ENCODE measurements around the gene CORIN.

CORIN gene

GRCh38 chr4:47643845-47644244 lies 194.0 kb downstream of the CORIN start:
- in situ Hi-C loops (cut with MboI; ENCODE audit: low pct_unique_long_range_greater_than_20kb, low sequenced_read_pairs, unreplicated experiment) = no loop called here
- DNase-seq (ENCODE audit: low spot score) = no peak
- no peak for TF ChIP-seq CTCF (IDR thresholded peaks at IDR 0.05; ENCODE audit: extremely low read depth, insufficient read depth, missing control alignments)

GRCh38 chr4:47642985-47643760 lies 194.7 kb downstream of the CORIN start:
- in situ Hi-C loops (cut with MboI; ENCODE audit: low pct_unique_long_range_greater_than_20kb, low sequenced_read_pairs, unreplicated experiment) = no loop called here
- DNase-seq (ENCODE audit: low spot score) = no peak
- no peak for TF ChIP-seq CTCF (IDR thresholded peaks at IDR 0.05; ENCODE audit: extremely low read depth, insufficient read depth, missing control alignments)

- TF ChIP-seq CTCF (IDR thresholded peaks at IDR 0.05; ENCODE audit: extremely low read depth, insufficient read depth, missing control alignments) = no peak
- no peak for DNase-seq (ENCODE audit: low spot score)
- in situ Hi-C loops (cut with MboI; ENCODE audit: low pct_unique_long_range_greater_than_20kb, low sequenced_read_pairs, unreplicated experiment) = no loop called here
These were observed 195.6 kb downstream of the CORIN start for GRCh38 chr4:47642191-47642830.

GRCh38 chr4:47641755-47642154 lies 196.1 kb downstream of the CORIN start:
- no peak for TF ChIP-seq CTCF (IDR thresholded peaks at IDR 0.05; ENCODE audit: extremely low read depth, insufficient read depth, missing control alignments)
- in situ Hi-C loops (cut with MboI; ENCODE audit: low pct_unique_long_range_greater_than_20kb, low sequenced_read_pairs, unreplicated experiment) = no loop called here
- no peak for DNase-seq (ENCODE audit: low spot score)

GRCh38 chr4:47640911-47641310 lies 197.0 kb downstream of the CORIN start:
- no peak for DNase-seq (ENCODE audit: low spot score)
- in situ Hi-C loops (cut with MboI; ENCODE audit: low pct_unique_long_range_greater_than_20kb, low sequenced_read_pairs, unreplicated experiment) = no loop called here
- TF ChIP-seq CTCF (IDR thresholded peaks at IDR 0.05; ENCODE audit: extremely low read depth, insufficient read depth, missing control alignments) = no peak

- no peak for TF ChIP-seq CTCF (IDR thresholded peaks at IDR 0.05; ENCODE audit: extremely low read depth, insufficient read depth, missing control alignments)
- DNase-seq (ENCODE audit: low spot score) = no peak
- in situ Hi-C loops (cut with MboI; ENCODE audit: low pct_unique_long_range_greater_than_20kb, low sequenced_read_pairs, unreplicated experiment) = no loop called here
These were observed 198.3 kb downstream of the CORIN start for GRCh38 chr4:47639531-47639930.

Data from GM13977 (cell line).